ENCODE data around the gene DDR1.

Gene DDR1

GRCh38 chr6:30940361-30940986, 56.2 kb downstream of the DDR1 start, which contains the start of gene MUCL3:
Gene MUCL3 (plus strand): TSS chr6:30940973. CDS start chr6:30941000, 27 bp downstream.
- Mint-ChIP-seq H3K4me3 (no peak within 1 kb of the TSS), H3K4me1 (no peaks in the 10 kb centered on the region), H3K27me3 (peaks cover 41% of the 10 kb centered on the region), H3K27ac (no peak within 1 kb of the TSS), H3K36me3 (no peaks in the 10 kb centered on the region), H3K9me3 (no peaks in the 10 kb centered on the region)
- ATAC-seq (ENCODE audit: low read depth) (no peak), DNase-seq (ENCODE audit: low spot score in 2 of 2) (no peak)

- DNase-seq (ENCODE audit: low spot score in 2 of 2) (no peak), ATAC-seq (ENCODE audit: low read depth) (no peak)
- Mint-ChIP-seq H3K36me3 (no peaks in the 10 kb centered on the region), H3K4me1 (no peaks in the 10 kb centered on the region), H3K9me3 (no peaks in the 10 kb centered on the region), H3K4me3 (no peak overlapping the region), H3K27me3 (peaks cover 35% of the 10 kb centered on the region), H3K27ac (no peak overlapping the region)
Measured at GRCh38 chr6:30942338-30943060, 58.2 kb downstream of the DDR1 start.

- H3K4me1 Mint-ChIP-seq, result no peaks in the 10 kb centered on the region
- H3K9me3 Mint-ChIP-seq, result no peaks in the 10 kb centered on the region
- DNase-seq (ENCODE audit: low spot score in 2 of 2) (no peak), ATAC-seq (ENCODE audit: low read depth) (no peak)
- no peak overlapping the region for H3K4me3 Mint-ChIP-seq
- H3K36me3 Mint-ChIP-seq, result peaks cover 2% of the 10 kb centered on the region
- peaks cover 41% of the 10 kb centered on the region for H3K27me3 Mint-ChIP-seq
- no peak overlapping the region for H3K27ac Mint-ChIP-seq
Measured at GRCh38 chr6:30944051-30944450, 59.7 kb downstream of the DDR1 start.

DNA sequence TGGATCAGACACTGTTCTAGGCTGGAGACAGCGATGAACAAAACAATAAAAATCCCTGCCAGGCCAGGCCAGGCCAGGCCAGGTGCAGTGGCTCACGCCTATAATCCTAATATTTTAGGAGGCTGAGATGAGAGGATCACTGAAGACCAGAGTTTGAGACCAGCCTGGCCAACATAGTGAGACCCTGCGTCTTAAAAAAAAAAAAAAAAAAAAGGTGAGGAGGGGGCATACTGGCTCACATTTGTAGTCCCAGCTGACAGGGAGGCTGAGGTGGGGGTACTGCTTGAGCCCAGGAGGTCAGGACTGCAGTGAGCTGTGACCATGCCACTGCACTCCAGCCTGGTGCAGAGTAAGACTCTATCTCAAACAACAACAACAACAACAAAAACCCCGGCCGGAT, 61.0 kb downstream of the DDR1 start:
- ATAC-seq (ENCODE audit: low read depth), result no peak
- Mint-ChIP-seq H3K4me3 (no peak overlapping the region), H3K9me3 (no peaks in the 10 kb centered on the region), H3K27ac (no peak overlapping the region), H3K4me1 (no peaks in the 10 kb centered on the region), H3K27me3 (peaks cover 32% of the 10 kb centered on the region), H3K36me3 (peaks cover 6% of the 10 kb centered on the region)
- no peak for DNase-seq (ENCODE audit: low spot score in 2 of 2)

- Mint-ChIP-seq H3K27me3 (peaks cover 26% of the 10 kb centered on the region), H3K4me1 (peaks cover 2% of the 10 kb centered on the region), H3K27ac (no peak overlapping the region), H3K9me3 (peaks cover 2% of the 10 kb centered on the region), H3K36me3 (peaks cover 11% of the 10 kb centered on the region), H3K4me3 (no peak overlapping the region)
- ATAC-seq (ENCODE audit: low read depth), result no peak
- no peak for DNase-seq (ENCODE audit: low spot score in 2 of 2)
Measured at GRCh38 chr6:30947231-30947630, 62.9 kb downstream of the DDR1 start.

GRCh38 chr6:30948811-30949210, 64.5 kb downstream of the DDR1 start:
- H3K4me3 Mint-ChIP-seq, result no peak overlapping the region
- DNase-seq (ENCODE audit: low spot score in 2 of 2), result no peak
- peaks cover 16% of the 10 kb centered on the region for H3K27me3 Mint-ChIP-seq
- H3K36me3 Mint-ChIP-seq, result peaks cover 11% of the 10 kb centered on the region
- no peak overlapping the region for H3K27ac Mint-ChIP-seq
- ATAC-seq (ENCODE audit: low read depth), result no peak
- H3K9me3 Mint-ChIP-seq, result peaks cover 2% of the 10 kb centered on the region
- H3K4me1 Mint-ChIP-seq, result peaks cover 2% of the 10 kb centered on the region

Measured in memory B cell (primary cell).